GM19099 (cell line): ENCODE data around the gene ESPNL.

Experiments used
- POLR2A ChIP-seq: IDR thresholded peaks from 3 replicates; pipeline ENCODE4 v1.6.1; 2011; ENCODE audit warnings: low read depth; ENCODE audit not compliant: insufficient read length; ENCODE audit errors: extremely low read depth

ESPNL gene

GRCh38 chr2:238168196-238169047 lies 68.3 kb downstream of the ESPNL start:
- no peak for TF ChIP-seq POLR2A

- TF ChIP-seq POLR2A: no peak
These were observed 69.0 kb downstream of the ESPNL start for GRCh38 chr2:238169048-238169707.

- TF ChIP-seq POLR2A: no peak
These were observed 69.6 kb downstream of the ESPNL start for GRCh38 chr2:238169708-238170251.

GRCh38 chr2:238170386-238171071 lies 70.4 kb downstream of the ESPNL start:
- no peak for TF ChIP-seq POLR2A

GRCh38 chr2:238171575-238172187 lies 71.5 kb downstream of the ESPNL start:
- no peak for TF ChIP-seq POLR2A

GRCh38 chr2:238172439-238172838 lies 72.3 kb downstream of the ESPNL start:
- TF ChIP-seq POLR2A: no peak

- no peak for TF ChIP-seq POLR2A
These were observed 73.6 kb downstream of the ESPNL start for GRCh38 chr2:238173692-238174091.

- no peak for TF ChIP-seq POLR2A
These were observed 74.2 kb downstream of the ESPNL start for GRCh38 chr2:238174291-238174690.

- no peak for TF ChIP-seq POLR2A
These were observed 74.6 kb downstream of the ESPNL start for GRCh38 chr2:238174701-238175100.

- TF ChIP-seq POLR2A: no peak
These were observed 76.5 kb downstream of the ESPNL start for GRCh38 chr2:238176613-238177012.

- no peak for TF ChIP-seq POLR2A
These were observed 80.4 kb downstream of the ESPNL start for GRCh38 chr2:238180554-238180953.

GRCh38 chr2:238182362-238182761 lies 82.2 kb downstream of the ESPNL start:
- no peak for TF ChIP-seq POLR2A
